Kidney (tissue), 14 donors: ENCODE measurements around the gene KANSL2. TPM values are rescaled to one million over a fixed set of nuclear protein-coding genes. Genes with fewer than 3 reads are reported as not detected.

Experiments
- DNase-seq, 5 donors: peaks; one replicate each; pipeline ENCODE4 v3.0.0-alpha.2; 2013 to 2020
- FAIRE-seq: peaks from 2 replicates; lab custom pipeline; 2012; peaks lifted over from hg19 to GRCh38; lab: Jason Lieb, UNC
- H3K27ac ChIP-seq, 2 donors: one replicate each; pipeline ENCODE4 v1.7.0; 2013; ENCODE audit warnings: low read depth in 2 of 2, low read length in 2 of 2, inconsistent platforms in 1 of 2
- H3K27me3 ChIP-seq: one replicate; pipeline ENCODE4 v1.7.1; 2013; ENCODE audit warnings: low read length, inconsistent platforms; ENCODE audit not compliant: control insufficient read depth, insufficient read depth
- H3K36me3 ChIP-seq, 3 donors: one replicate each; pipeline versions ENCODE4 v1.7.0 to v1.7.1; 2013; ENCODE audit warnings: low read length in 3 of 3, control low read depth in 1 of 3, inconsistent platforms in 1 of 3; ENCODE audit not compliant: insufficient read depth in 3 of 3, control insufficient read depth in 2 of 3
- H3K4me1 ChIP-seq, 3 donors: one replicate each; pipeline versions ENCODE4 v1.7.0 to v1.7.1; 2013; ENCODE audit warnings: low read length in 3 of 3, inconsistent platforms in 1 of 3, low read depth in 1 of 3; ENCODE audit not compliant: control insufficient read depth in 2 of 3, insufficient read depth in 2 of 3
- H3K4me3 ChIP-seq, 3 donors: one replicate each; pipeline versions ENCODE4 v1.7.0 to v1.8.1; 2013; ENCODE audit warnings: low read length in 3 of 3, control low read depth in 1 of 3, inconsistent platforms in 1 of 3
- H3K9ac ChIP-seq, 3 donors: one replicate each; pipeline versions ENCODE4 v1.7.0 to v1.7.1; 2013; ENCODE audit warnings: low read length in 3 of 3, control low read depth in 1 of 3, inconsistent platforms in 1 of 3
- H3K9me3 ChIP-seq, 3 donors: one replicate each; pipeline versions ENCODE4 v1.7.0 to v1.7.1; 2013; ENCODE audit warnings: low read length in 3 of 3, control low read depth in 1 of 3, inconsistent platforms in 1 of 3; ENCODE audit not compliant: control insufficient read depth in 2 of 3, insufficient read depth in 1 of 3
- CTCF ChIP-seq: IDR thresholded peaks from 3 replicates; pipeline ENCODE4 v1.5.1; 2012; ENCODE audit warnings: mild to moderate bottlenecking, moderate library complexity, borderline replicate concordance; ENCODE audit not compliant: insufficient read depth; ENCODE audit errors: extremely low read depth
- intact Hi-C: fragments of 100-400 bp; cut with DNase I; formaldehyde crosslinking; loops from one replicate; pipeline ENCODE4 v1.11.1; 2022
- polyA plus RNA-seq: library from polyadenylated mRNA; stranded (reverse); fragments of 350-450 nt; fragmentation: Illumina TruSeq; extraction: RNeasy Lipid Tissue Mini Kit (QIAGEN cat#74804); gene quantifications from one replicate; pipeline ENCODE4 v1.2.3, GENCODE V29; 2014; ENCODE audit warnings: low read depth, low replicate concordance; ENCODE audit not compliant: insufficient read depth
- total RNA-seq: library from RNA; stranded (reverse); fragmentation: NEBNext Ultra II Directional; extraction: Animal tissue kit (Norgen Biotek cat#: 25700); gene quantifications from one replicate; pipeline ENCODE4 v1.2.1, GENCODE V29; 2021
- donor health status: control.
- donor health status: control.
- donor health status: control.
- donor health status: control.
- donor health status: control.
- donor health status: DM: yes; HTN: yes; CAD: no.
- donor health status: Normal renal cell carcinoma (clear cell type).

KANSL2 gene
- total and polyA plus RNA-seq, 2 donors from 2014 or later = 24.6 to 32.2 TPM

GRCh38 chr12:48640854-48641253 is 41.2 kb downstream of the KANSL2 start:
- no peak overlapping the region for H3K9ac ChIP-seq
- H3K9me3 ChIP-seq = no peaks in the 10 kb centered on the region
- intact Hi-C loops = no loop called here
- no peak overlapping the region for H3K4me3 ChIP-seq
- H3K27me3 ChIP-seq = no peaks in the 10 kb centered on the region
- H3K4me1 ChIP-seq = no peaks in the 10 kb centered on the region
- FAIRE-seq = no peak
- H3K36me3 ChIP-seq = peaks cover 0 to 2% (median 0%) of the 10 kb centered on the region in 3 donors
- DNase-seq = no peak
- no peak overlapping the region for H3K27ac ChIP-seq
- TF ChIP-seq CTCF = no peak

- Histone ChIP-seq H3K4me1 (no peaks in the 10 kb centered on the region), H3K27me3 (no peaks in the 10 kb centered on the region), H3K9me3 (no peaks in the 10 kb centered on the region), H3K36me3 (peaks cover 0 to 2% (median 0%) of the 10 kb centered on the region in 3 donors), H3K9ac (no peak overlapping the region), H3K27ac (no peak overlapping the region), H3K4me3 (no peak overlapping the region)
- DNase-seq (no peak), FAIRE-seq (no peak)
- TF ChIP-seq CTCF = no peak
- intact Hi-C loops = no loop called here
These were observed 41.6 kb downstream of the KANSL2 start for GRCh38 chr12:48640428-48640827.

- H3K27ac ChIP-seq = no peak overlapping the region
- H3K4me3 ChIP-seq = no peak overlapping the region
- FAIRE-seq (no peak), DNase-seq (peak in 1 of 5 donors; percentile 11)
- H3K27me3 ChIP-seq = no peaks in the 10 kb centered on the region
- H3K36me3 ChIP-seq = no peaks in the 10 kb centered on the region
- H3K9me3 ChIP-seq = no peaks in the 10 kb centered on the region
- no peak for TF ChIP-seq CTCF
- no peak overlapping the region for H3K9ac ChIP-seq
- H3K4me1 ChIP-seq = no peaks in the 10 kb centered on the region
- intact Hi-C loops = no loop called here
These were observed 51.0 kb downstream of the KANSL2 start for GRCh38 chr12:48631071-48631470.

GRCh38 chr12:48630346-48630745 is 51.7 kb downstream of the KANSL2 start:
- peak; percentile 46 for FAIRE-seq
- Histone ChIP-seq H3K9ac (no peak overlapping the region), H3K4me3 (no peak overlapping the region), H3K27me3 (no peaks in the 10 kb centered on the region), H3K4me1 (no peaks in the 10 kb centered on the region), H3K27ac (no peak overlapping the region), H3K9me3 (no peaks in the 10 kb centered on the region), H3K36me3 (no peaks in the 10 kb centered on the region)
- intact Hi-C loops = no loop called here
- DNase-seq = no peak
- no peak for TF ChIP-seq CTCF
